GM15510 (cell line): ENCODE measurements around the gene AKNA.

Experiments used
- POLR2A ChIP-seq: IDR thresholded peaks from 3 replicates; pipeline ENCODE4 v1.6.1; 2011; ENCODE audit warnings: borderline replicate concordance; ENCODE audit not compliant: insufficient read length; ENCODE audit errors: extremely low read depth

The AKNA gene

GRCh38 chr9:114289571-114290481 lies 98.0 kb downstream of the AKNA start:
- TF ChIP-seq POLR2A, result no peak

- TF ChIP-seq POLR2A, result no peak
Observed at GRCh38 chr9:114289106-114289505, 98.7 kb downstream of the AKNA start.

DNA sequence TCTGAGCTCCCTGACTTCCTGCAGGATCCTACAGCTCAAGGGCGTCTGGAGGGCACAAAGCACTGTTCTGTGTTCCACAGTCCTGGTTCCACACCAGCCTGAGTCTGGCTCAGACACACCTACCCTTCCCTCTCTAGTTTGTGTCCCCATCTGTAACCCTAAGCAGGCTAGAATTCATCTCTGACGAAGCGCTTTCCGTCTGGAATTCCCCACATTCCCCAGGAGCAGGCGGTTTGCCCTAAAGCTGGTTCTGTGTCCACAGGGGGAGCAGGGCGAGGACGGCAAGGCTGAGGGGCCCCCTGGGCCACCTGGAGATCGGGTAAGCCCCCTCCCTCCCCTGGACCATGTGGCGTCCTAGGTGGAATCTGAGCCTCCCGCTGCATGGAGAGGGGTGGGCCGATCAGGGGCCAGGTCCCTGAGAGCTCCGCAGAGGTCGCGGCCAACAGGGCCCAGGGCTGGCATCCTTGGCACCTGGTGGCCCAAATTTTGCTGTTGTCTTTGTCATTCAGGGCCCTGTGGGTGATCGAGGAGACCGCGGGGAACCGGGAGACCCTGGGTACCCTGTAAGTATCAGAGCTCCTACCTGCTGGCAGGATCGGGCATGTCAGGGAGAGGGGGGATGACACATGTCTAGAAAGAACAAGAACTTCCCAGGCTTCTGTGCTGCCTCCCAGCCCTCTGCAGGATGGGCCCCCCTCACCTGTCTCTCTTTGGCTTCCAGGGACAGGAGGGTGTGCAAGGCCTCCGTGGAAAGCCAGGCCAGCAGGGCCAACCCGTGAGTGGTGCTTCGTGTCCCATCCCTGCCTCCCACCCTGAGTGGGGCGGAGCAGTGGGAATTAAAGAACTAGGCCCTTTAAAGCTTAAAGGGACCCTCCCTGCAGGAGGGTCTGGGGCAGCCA lies 99.3 kb downstream of the AKNA start:
- TF ChIP-seq POLR2A, result no peak

DNA sequence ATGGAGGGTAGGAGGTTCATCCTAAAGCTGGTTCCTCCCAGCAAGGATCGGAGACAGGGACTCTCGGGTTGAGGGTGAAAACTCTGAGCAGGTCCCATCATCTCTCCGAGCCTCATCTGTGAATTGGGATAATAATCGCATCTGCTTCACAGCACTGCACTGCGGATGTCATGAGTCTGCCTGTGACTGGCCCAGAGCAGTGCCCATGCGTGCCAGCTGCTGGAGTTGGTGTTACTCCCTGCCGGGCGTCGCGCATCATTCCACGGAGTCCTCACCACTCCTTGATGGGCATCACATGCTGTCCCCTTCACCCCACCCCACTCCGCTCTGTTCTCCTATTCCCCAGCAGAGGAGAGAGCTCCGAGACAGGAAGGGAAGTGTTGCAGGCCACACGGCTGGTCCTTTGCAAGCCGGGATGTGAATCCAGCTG lies 100.0 kb downstream of the AKNA start:
- TF ChIP-seq POLR2A, result no peak

DNA sequence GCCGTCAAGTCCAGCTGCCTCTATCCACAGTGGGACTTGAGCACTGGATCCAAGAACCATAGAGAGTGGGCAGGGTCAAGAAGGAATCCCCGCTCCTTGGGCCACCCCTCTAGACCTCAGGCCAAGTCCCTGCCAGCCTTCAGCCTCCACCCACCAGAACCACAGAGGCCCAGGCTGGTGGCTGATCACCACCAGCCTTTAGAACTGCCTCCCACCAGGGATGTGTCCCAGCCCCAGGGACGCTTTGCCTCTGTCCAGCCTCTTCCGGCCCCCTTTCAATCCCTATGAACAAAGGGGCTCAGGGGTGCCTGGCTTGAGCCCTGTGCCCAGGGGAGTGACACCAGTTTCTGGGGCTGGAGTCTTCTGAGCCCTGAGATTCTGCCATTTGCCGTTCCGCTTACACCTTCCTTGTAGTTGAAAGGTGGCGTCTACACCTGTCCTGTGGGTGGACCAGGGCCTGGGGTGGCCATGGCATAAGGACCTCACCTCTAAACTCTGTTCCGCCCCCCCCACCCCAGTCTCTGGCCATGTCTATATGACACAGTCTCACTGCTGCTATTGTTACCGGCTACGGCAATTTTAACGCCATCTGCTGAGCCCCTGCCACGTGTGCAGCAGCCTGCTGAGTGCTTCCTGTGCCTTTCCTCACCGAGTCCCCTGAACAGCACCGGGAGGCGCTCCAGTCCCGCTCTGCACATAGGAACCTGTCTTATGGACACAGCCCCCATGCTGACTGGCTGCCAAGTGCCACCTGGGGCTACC lies 100.6 kb downstream of the AKNA start:
- no peak for TF ChIP-seq POLR2A

DNA sequence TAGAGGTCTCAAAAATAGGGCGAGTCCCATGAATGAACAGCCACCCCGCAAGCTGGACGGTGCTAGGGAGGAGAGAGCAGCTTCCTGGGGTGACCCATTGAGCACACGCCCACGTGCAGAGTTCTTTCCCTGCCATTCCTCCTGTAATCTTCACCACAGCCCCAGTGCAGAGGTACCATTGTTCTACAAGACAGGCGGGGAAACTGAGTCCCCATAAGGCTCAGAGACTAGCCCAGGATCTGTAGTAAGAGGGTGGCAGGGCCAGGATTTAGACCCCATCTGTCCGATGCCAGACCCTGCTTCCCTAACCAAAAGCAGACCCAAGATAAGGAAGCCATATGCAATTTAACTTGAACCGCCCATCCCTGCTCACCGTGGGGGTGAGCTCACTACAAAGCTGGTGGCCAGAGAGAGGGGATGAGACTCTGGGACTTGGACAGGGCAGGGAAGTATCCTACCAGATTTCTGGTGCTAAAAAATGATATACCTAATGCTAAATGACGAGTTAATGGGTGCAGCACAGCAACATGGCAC lies 101.6 kb downstream of the AKNA start:
- TF ChIP-seq POLR2A, result no peak

DNA sequence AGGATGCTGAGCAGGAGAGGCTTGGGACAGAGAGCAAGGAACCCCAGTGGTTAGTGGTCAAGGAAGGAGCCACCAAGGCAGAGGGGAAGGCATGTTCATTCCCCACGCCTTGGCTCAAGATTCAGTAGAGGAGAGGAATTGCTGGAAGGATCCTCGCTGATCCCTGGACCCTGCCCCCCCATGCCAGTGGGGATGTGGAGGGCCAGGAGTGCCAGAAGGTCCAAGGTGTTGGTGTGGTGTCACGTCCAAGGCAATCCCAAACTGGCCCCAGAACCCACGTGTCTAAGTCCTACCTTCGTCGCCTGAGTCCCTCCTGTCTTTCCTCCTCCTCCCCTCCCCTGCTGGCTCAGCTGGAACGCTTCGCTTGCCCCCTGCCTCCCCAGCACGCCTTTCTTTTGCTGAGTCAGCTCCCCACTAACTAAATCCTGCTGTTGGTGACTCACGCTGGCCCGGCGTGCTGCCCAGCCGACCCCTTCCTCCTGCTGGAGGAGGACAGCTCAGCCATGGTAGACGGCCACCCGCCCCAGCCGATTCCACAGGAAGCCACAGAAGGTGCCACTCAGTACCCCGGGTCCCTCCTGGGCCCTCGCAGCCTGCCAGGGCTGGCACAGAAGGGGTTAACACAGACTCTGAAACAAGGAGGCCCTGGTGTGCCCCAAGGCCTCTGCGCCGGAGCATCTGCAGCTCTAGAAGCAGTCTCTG lies 102.5 kb downstream of the AKNA start:
- TF ChIP-seq POLR2A, result no peak

DNA sequence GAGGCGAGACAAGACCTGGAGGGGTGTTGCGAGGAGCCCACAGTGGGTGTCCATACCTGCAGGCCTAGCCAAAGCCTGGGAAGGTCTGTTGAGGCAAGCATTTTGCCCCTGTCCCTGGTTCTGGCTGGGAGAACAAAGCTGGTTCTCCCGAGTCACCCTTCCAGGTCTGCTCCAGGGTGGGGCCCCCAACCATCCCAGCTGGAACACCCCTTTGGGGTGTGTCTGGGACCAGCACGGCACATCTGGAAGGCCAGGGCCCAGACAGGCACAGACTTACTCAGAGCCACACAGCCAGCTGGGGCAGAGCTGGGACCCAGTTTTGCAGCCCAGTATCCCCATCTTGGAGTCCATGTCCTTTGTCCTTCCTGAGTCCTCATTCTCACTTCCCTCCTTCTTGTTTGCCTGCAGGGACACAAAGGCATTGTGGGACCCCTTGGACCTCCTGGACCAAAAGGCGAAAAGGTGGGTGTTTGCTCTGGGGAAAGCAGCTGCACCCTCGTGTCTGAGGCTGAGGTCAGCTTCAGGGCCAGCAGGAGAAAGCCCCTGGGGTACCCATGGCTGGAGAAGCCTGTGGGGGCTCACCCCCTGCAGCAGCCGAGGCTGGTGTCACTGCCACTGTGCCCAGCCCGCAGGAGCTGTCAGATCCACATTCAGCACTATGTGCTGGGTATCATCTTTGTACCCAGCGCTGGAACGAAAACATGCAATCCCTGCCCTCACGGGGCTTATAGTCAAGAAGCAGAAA lies 103.3 kb downstream of the AKNA start:
- TF ChIP-seq POLR2A, result no peak
